ENCODE data around the gene PDSS2.
"Not testable (repeated sequence)": the region's sequence is repeated elsewhere in the genome, so short reads cannot be mapped to it uniquely, and the experiment has no call there.

Gene PDSS2

GRCh38 chr6:107308677-107309076, 150.7 kb downstream of the PDSS2 start:
- H3K9ac ChIP-seq (ENCODE audit: low read length) = no peak overlapping the region
- H3K36me3 ChIP-seq (ENCODE audit: insufficient read depth, low read length) = no peaks in the 10 kb centered on the region
- no peaks in the 10 kb centered on the region for H3K79me2 ChIP-seq (ENCODE audit: insufficient read depth, low read length)
- TF ChIP-seq EZH2 (IDR thresholded peaks at IDR 0.05; ENCODE audit: borderline replicate concordance, low read length) (no peak), CTCF (IDR thresholded peaks at IDR 0.05; ENCODE audit: low read length) (no peak)
- no peaks in the 10 kb centered on the region for H3K9me2 ChIP-seq (ENCODE audit: low read depth, low read length)
- H3K4me3 ChIP-seq (ENCODE audit: low read depth, low read length, poor library complexity, severe bottlenecking) = no peak overlapping the region
- no peaks in the 10 kb centered on the region for H3K27me3 ChIP-seq (ENCODE audit: insufficient read depth, low read length)
- no peak overlapping the region for H2AFZ ChIP-seq (ENCODE audit: low read length)
- H3K9me3 ChIP-seq (ENCODE audit: low read length) = no peaks in the 10 kb centered on the region
- no peaks in the 10 kb centered on the region for H4K20me1 ChIP-seq (ENCODE audit: insufficient read depth, low read length)
- peaks cover 7% of the 10 kb centered on the region for H3K4me1 ChIP-seq (ENCODE audit: insufficient read depth, low read length, severe bottlenecking)
- no peaks in the 10 kb centered on the region for H3F3A ChIP-seq (ENCODE audit: insufficient read depth, low read length)
- no peak overlapping the region for H3K27ac ChIP-seq (ENCODE audit: low read depth, low read length, poor library complexity, severe bottlenecking)
- no peak overlapping the region for H3K4me2 ChIP-seq (ENCODE audit: low read length)

- H3K4me2 ChIP-seq (ENCODE audit: low read length); H3K9ac ChIP-seq (ENCODE audit: low read length); H3K79me2 ChIP-seq (ENCODE audit: insufficient read depth, low read length); H3K27ac ChIP-seq (ENCODE audit: low read depth, low read length, poor library complexity, severe bottlenecking); H3F3A ChIP-seq (ENCODE audit: insufficient read depth, low read length); H3K36me3 ChIP-seq (ENCODE audit: insufficient read depth, low read length); H3K4me1 ChIP-seq (ENCODE audit: insufficient read depth, low read length, severe bottlenecking); H3K9me2 ChIP-seq (ENCODE audit: low read depth, low read length); H2AFZ ChIP-seq (ENCODE audit: low read length); H3K9me3 ChIP-seq (ENCODE audit: low read length); H4K20me1 ChIP-seq (ENCODE audit: insufficient read depth, low read length); H3K4me3 ChIP-seq (ENCODE audit: low read depth, low read length, poor library complexity, severe bottlenecking); H3K27me3 ChIP-seq (ENCODE audit: insufficient read depth, low read length): not testable (repeated sequence)
These were observed 153.4 kb downstream of the PDSS2 start for GRCh38 chr6:107305994-107306393.

GRCh38 chr6:107305391-107305790, 154.0 kb downstream of the PDSS2 start:
- no peaks in the 10 kb centered on the region for H3F3A ChIP-seq (ENCODE audit: insufficient read depth, low read length)
- no peak for TF ChIP-seq EZH2 (IDR thresholded peaks at IDR 0.05; ENCODE audit: borderline replicate concordance, low read length)
- no peak for TF ChIP-seq CTCF (IDR thresholded peaks at IDR 0.05; ENCODE audit: low read length)

GRCh38 chr6:107304421-107305025, 154.8 kb downstream of the PDSS2 start:
- H3K4me1 ChIP-seq (ENCODE audit: insufficient read depth, low read length, severe bottlenecking) = no peaks in the 10 kb centered on the region
- no peak overlapping the region for H3K27ac ChIP-seq (ENCODE audit: low read depth, low read length, poor library complexity, severe bottlenecking)
- H3K4me2 ChIP-seq (ENCODE audit: low read length) = no peak overlapping the region
- H3K9me3 ChIP-seq (ENCODE audit: low read length) = no peaks in the 10 kb centered on the region
- H3K79me2 ChIP-seq (ENCODE audit: insufficient read depth, low read length) = no peaks in the 10 kb centered on the region
- H3F3A ChIP-seq (ENCODE audit: insufficient read depth, low read length) = no peaks in the 10 kb centered on the region
- H3K36me3 ChIP-seq (ENCODE audit: insufficient read depth, low read length) = no peaks in the 10 kb centered on the region
- H3K27me3 ChIP-seq (ENCODE audit: insufficient read depth, low read length) = no peaks in the 10 kb centered on the region
- H2AFZ ChIP-seq (ENCODE audit: low read length) = no peak overlapping the region
- H3K4me3 ChIP-seq (ENCODE audit: low read depth, low read length, poor library complexity, severe bottlenecking) = no peak overlapping the region
- no peak overlapping the region for H3K9ac ChIP-seq (ENCODE audit: low read length)
- no peaks in the 10 kb centered on the region for H3K9me2 ChIP-seq (ENCODE audit: low read depth, low read length)
- TF ChIP-seq CTCF (IDR thresholded peaks at IDR 0.05; ENCODE audit: low read length) (no peak), EZH2 (IDR thresholded peaks at IDR 0.05; ENCODE audit: borderline replicate concordance, low read length) (no peak)
- no peaks in the 10 kb centered on the region for H4K20me1 ChIP-seq (ENCODE audit: insufficient read depth, low read length)

More at GRCh38 chr6:107305391-107305790, 154.0 kb downstream of the PDSS2 start:
- H3K79me2 ChIP-seq (ENCODE audit: insufficient read depth, low read length) = no peaks in the 10 kb centered on the region
- H3K4me2 ChIP-seq (ENCODE audit: low read length) = no peak overlapping the region
- no peak overlapping the region for H3K27ac ChIP-seq (ENCODE audit: low read depth, low read length, poor library complexity, severe bottlenecking)
- no peaks in the 10 kb centered on the region for H4K20me1 ChIP-seq (ENCODE audit: insufficient read depth, low read length)
- H3K9ac ChIP-seq (ENCODE audit: low read length) = no peak overlapping the region
- no peak overlapping the region for H2AFZ ChIP-seq (ENCODE audit: low read length)
- no peaks in the 10 kb centered on the region for H3K36me3 ChIP-seq (ENCODE audit: insufficient read depth, low read length)
- no peak overlapping the region for H3K4me3 ChIP-seq (ENCODE audit: low read depth, low read length, poor library complexity, severe bottlenecking)
- no peaks in the 10 kb centered on the region for H3K9me3 ChIP-seq (ENCODE audit: low read length)
- H3K9me2 ChIP-seq (ENCODE audit: low read depth, low read length) = no peaks in the 10 kb centered on the region
- H3K4me1 ChIP-seq (ENCODE audit: insufficient read depth, low read length, severe bottlenecking) = no peaks in the 10 kb centered on the region
- no peaks in the 10 kb centered on the region for H3K27me3 ChIP-seq (ENCODE audit: insufficient read depth, low read length)

Measured in OCI-LY1 (cell line).